NCI-H748 (cell line): ENCODE results near the gene ZNF648.
"Not testable (repeated sequence)": the region's sequence is repeated elsewhere in the genome, so short reads cannot be mapped to it uniquely, and the experiment has no call there.

Source experiments
- DNase-seq: peaks from one replicate; lab custom pipeline; 2025; ENCODE audit not compliant: unreplicated experiment; lab: John Stamatoyannopoulos, UW

ZNF648 gene, protein sequence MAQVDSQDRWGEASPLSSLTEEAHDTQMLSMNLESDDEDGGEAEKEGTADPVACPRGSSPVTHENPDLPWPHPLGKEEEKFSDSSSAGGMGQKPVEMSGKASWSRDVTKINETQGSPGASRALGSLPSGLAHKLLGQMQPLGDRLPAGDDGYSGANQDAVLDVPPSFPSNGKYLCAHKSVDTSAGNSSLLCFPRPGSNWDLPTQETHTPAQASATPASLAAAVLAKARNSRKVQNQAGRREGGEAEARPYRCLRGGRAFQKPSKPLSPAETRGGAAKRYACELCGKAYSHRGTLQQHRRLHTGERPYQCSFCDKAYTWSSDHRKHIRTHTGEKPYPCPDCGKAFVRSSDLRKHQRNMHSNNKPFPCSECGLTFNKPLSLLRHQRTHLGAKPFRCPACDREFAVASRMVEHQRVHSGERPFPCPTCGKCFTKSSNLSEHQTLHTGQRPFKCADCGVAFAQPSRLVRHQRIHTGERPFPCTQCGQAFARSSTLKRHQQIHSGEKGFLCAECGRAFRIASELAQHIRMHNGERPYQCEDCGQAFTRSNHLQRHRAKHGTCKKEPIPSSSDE

DNA sequence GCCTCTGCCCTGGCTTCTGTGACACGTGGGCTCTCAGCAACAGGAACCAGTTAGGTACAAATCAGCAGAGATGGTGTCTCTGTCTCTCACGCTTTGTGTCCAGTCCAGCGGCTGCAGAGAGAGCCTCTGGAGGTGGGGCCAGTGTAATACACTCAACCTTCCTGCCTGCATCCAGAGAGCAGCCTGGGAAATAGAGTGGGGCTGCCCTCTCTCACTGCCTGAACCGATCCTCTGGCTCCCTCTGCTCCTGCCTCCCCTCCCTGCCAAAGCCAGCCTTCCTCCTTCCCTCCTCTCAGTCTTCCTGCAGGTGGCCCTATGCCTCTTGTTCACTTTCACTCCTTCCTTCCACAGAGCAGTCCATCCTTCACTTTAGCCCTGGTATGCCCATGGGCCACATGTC lies at the start of gene ZNF648:
ZNF648 (minus strand) TSS at position 119 of the 400 bp plus-strand sequence. CDS start 3,702 bp downstream, outside the sequence.
- no peak for DNase-seq

DNA sequence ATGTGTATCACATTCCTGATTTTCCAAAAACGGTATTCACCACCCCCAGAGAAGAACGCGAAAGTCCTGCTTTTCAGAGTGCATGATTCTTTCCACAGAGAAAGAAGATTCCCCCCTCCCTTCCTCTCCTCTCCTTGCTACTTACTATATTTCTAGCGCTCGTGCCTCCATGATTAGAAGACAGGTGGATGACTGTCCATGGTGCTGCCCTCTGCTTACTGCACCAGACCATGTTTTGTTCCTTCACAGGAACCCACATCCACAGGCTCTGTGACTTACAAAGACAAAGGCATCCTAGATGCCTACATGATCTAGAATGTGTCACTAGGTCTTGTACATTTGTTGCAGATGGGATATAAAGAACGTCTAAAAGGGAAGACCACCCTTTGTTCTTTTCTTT lies 49.1 kb upstream of the ZNF648 start:
- no peak for DNase-seq

DNA sequence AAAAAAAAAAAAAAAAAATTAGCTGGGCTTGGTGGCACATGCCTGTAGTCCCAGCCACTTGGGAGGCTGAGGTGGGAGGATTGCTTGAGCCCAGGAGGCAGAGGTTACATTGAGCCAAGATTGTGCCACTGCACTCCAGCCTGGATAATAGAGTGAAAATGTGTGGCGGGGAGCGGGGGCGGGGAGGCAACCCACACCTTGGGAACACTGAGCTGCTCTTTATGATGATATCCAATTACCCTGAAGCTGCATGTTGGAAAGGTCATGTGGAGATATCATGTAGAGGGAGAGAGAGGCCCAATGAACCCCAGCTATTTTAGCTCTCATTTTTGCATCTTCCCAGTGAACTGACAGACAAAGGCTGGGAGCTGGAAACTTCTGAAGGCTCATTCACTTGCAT lies 48.3 kb upstream of the ZNF648 start:
- no peak for DNase-seq

DNA sequence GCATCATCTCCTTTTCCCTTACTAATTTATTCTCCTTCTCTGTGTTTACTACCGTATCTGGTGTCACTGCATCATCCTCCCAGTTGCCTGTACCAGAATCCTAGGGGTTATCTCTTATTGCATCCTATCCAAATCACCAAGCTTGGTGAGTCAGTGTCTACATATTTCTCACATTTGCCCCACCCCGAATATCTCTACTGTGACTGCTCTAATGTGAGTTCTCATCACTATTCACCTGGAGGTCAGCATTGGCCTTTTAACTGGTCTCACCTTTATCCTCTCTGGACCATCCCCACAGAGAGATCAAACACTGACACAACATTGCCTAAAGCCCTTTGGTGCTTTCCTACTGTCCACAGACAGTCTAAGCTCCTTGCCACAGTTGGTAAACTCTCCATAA lies 45.7 kb upstream of the ZNF648 start:
- no peak for DNase-seq

DNA sequence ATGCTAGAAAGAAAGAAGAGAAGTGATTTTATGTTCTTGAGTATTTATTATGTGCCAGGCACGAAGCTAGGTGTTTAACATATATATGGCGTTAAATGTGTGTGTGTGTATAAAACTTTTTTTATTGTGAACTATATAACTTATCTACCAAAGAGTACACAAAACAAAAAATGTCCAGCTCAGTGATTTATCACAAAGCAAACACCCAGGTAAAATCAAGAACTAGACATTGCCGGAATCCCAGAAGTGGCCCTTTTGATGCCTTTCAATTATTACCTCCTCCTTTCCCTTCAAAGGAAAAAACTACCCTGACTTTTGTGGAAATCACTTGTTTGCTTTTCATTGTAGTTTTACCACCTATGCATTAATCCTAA lies 40.5 kb upstream of the ZNF648 start:
- no peak for DNase-seq

DNA sequence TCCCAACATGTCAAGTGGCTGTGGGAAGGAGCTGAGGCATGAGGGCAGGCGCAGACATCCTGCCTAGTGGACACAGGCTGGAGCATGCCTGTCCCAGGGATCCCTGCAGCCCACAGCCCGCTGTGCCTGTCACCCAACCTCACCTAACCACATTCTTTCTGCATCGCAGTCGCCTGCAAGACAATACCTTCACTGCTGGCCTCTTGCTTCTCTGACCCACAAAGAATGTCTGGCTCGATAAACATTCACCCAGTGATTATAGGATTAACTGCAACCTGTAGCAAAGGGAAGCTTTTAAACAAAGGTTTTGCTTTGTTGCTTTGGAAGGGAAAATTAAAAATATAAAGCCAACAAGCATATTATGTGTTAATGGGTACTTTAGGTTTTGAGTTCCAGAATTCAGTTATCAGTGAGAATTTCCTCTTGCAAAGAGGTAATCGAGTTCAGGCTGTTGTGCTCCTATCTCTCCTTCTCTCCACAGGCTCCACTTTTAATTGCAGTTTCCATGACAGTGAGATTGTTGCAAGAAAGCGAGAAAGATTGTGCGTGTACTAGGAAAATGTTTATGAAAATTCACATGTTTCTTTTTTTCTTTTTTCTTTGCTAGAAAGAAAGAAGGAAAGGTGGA lies 40.0 kb upstream of the ZNF648 start:
- peak; percentile 19 for DNase-seq

DNA sequence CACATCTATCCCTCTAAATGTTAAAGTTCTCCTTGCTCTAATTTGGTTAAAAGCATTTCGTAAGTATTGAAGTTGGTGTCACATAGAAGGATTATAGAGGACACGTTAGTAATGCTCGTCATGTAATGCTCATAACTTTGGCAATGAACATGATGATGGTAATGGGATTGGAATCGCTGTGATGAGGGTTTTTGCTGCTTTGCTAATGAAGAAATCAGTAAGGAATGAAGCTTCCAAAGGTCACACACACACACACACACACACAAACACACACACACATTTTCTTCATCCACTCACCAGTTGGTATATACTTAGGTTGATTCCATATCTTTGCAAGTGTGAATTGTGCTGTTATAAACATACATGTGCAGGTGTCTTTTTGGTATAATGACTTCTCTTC lies 36.8 kb upstream of the ZNF648 start:
- DNase-seq, result no peak

DNA sequence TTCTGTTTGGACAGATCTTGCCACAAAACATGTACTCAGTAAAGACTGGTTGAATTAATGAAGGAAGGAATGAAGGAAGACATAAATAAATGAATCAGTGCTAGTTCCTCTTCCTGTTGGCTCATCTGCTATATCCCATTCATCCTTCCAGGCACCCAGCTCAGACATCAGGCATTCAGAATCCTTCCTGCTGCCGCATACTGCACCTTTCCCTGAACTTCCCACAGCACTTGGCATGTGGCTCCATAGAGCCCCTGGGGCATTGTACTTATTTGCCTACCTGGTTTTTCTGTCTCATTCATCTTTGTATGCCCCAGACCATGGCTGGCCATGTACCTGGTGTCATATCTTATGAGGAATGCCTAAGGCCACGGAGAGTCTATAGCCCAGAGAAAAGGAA lies 34.4 kb upstream of the ZNF648 start:
- DNase-seq, result no peak

DNA sequence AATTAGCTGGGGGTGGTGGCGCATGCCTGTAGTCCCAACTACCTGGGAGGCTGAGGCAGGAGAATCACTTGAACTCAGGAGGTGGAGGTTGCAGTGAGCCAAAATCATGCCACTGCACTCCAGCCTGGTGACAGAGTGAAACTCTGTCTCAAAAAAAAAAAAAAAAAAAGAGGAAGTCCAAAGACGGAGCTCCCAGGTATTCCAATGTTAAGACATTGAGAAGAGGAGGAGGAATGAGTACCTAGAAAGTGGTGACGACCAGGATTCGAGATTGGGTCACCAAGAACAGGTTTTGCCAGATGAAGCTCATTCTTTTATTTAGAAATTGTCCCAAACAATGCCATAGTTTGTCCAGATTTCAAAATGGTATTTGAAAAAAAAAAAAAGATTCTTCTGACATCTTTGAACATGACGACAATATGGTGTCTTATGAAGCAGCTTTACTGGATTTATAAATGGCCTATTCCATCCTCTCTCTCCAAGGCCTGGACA lies 33.0 kb upstream of the ZNF648 start:
- DNase-seq, result not testable (repeated sequence)

DNA sequence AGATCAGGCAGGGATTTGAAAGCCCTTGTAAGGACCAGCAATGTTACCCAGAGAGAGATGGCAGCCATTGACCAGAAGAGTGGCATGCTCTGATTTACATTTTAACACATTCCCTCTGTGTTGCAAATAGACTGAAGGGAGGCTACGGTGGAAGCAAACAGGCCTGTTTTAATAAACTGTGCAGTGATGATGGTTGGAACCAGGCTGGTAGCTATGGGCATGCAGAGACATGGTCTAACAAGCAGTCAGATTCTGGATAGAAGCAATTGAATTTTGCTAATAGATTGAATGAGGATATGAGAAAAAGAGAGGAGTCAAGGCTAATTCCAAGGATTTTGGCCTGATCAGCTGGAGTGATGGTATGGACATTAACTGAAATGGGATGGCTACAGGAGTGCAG lies 32.3 kb upstream of the ZNF648 start:
- DNase-seq, result no peak

DNA sequence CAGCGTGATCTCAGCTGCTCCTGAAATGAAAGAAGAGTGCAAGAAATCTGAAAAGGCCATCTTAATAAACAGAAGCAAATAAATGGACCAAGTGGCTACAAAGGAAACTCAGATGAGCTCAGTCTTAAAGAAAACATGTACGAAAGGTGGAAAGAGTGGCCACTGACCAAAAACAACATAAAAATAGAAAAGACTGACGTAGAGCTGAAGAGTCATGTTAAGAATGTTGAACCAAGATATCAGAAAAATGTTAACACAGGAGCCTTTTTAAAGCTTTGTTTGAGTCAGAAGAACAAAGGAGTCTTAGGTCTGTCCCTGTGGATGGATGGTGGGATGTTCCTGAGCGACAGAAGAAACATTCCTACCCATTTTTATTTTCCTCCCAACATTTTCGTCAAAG lies 30.8 kb upstream of the ZNF648 start:
- no peak for DNase-seq

DNA sequence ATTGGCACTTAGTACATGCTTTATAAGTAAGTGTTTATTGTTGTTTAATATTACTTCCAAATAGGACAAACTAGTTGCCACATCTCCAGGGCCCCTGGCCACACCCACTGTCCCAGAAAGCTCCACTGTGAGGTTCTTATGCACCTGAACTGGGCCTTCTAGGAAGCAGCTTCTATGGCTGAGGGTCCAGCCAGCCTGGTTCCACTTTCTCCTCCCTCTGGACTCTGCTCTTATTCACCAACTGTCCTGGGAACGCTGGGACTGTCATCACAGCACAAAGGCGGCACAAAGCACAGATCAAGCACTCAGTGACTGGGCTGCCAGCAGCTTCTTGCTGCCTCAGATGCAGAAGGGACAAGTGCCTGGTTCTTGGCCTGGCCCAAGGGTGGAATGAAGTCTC lies 29.6 kb upstream of the ZNF648 start:
- DNase-seq, result no peak

DNA sequence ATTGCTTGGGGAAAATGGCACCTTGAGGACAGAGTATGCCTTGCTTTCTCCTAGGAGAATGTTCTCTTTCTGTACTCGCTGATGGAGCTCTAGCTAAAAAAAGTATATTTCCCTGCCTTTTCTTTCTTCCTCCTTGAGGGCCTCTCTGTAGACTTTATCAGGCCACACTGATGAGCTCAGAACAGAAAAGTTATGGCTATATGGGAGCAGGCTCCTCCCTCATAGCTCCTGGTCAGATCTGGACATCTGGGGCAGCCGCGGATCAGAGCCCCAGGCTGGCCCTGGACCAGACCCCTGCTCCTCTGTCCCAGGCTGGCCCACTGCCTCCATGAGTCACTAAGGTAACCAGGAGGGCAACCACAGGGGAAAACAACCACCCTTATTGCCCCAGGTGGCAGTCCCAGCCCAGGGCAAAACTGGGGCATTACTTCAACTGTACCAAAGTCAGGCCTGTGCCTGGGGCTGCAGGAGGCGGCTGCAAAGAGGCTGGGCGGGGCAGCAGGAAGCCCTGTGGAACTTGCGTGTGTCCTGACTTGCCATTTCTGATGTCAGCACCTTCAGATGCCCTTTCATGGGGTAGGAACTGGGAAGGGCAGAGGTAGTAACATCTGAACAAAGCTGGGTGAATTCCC lies 26.3 kb upstream of the ZNF648 start:
- no peak for DNase-seq

DNA sequence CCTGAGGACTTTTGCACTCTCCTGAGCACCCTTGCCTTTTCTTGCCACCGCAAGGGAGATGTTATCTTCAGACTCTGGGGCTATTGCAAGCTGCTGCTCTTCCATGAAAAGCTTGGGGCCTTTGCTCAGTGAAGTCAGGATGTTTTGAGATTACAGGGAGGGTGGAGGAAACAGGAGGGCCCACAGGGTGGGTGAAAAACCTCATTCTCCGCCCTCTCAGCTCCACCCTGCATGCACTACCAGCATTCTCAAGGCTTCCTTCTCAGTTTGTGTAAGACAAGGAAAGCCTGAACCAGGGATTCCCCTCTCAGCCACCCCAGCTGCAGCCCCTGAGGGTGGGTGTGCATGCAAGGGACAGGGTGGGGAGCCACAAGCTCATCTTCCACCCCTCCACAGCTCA lies 25.8 kb upstream of the ZNF648 start:
- no peak for DNase-seq

DNA sequence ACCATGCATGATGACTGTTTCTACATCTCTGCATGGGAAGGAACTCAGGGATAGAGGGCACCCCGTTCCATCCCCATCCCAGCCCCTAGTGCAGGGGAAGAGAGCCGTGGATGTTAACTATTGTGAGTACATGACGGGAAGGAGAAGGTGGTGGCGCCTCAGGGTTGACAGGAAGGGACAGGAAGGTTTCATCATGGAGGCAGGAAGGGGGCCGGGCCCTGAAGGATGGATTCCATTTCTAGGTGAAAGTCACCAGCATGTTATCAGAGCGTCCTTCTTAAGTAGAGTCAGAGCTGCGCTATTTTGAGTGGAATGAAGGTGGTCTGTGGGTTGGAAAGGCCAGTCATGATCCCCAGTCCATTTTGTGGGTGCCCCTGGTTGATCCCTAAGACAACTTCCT lies 25.1 kb upstream of the ZNF648 start:
- DNase-seq, result no peak

DNA sequence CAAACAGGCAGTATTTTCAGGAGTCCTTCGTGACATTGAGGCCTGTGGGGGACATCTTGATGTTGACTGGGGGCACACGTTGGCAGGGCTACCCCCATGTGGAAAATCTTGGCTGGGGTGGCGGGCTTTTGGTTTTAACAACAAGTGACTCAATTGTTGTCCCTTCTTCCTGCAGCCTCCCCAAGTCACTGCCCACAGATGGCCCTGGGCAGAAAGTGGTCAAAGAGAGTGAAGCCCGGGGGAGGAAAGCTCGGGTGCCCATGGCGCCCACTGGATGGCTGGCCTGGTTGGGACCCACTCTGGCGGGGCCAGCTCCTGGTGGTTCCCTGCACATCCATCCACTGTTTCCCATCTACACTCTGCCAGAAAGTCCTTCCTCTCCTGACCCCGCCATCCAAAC lies 24.6 kb upstream of the ZNF648 start:
- DNase-seq, result no peak

DNA sequence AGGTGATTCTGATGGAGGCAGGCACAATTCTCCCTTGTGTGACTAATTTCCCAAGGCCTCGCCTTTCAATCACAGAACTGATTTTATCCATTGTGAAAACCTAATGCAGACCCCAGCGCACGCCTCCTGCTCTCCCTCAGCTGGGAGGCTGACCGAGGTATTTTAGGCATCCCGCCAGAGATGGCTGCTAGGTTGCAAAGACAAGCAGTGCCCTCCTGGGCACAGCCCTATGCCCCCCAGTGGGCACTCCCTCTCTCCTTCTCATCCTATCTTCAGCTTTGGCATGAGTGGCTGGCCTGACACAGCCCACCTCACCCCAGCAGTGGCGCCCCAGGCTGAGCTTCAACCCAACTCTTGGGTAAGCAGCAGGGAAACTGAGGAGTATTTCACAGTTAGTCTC lies 24.2 kb upstream of the ZNF648 start:
- DNase-seq, result no peak

DNA sequence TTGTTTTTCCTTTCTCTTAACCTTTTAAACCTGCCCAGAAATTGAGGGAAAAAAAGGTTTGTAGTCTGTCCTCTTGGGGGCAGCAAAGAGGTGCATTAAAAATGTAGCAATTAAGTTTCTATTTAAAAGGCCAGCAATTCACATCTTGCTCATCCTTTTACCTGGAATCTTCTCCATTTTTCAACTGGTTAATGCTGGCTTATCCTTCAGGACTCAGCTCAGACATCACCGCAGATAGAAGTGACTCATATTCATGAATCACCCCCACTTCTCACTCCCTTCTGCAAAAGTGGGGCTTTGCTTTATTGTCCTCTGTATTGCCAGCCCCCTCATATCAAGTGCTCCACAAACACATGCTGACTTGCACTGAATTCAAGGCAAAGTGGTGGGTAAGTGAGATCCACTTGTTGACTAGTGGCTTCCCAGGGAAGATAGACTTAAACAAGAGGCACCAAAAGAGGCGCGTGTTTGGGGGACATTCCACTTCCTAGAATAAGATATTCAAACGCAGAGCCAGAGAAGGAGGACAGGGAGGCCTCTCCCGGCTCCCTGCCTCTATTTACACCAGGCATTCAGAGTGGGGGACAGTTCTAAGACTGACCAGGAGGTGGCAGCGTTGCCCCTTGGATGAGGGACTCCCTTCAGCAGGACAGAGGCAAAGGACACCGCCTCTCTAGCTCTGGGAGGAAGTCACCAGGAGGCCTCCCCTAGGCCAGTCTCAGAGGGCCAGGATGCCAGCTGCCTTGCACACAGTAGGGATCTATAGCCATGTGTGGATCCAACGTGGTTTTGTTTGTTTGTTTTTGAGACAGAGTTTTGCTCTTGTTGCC lies 23.2 kb upstream of the ZNF648 start:
- DNase-seq, result peak; percentile 60

DNA sequence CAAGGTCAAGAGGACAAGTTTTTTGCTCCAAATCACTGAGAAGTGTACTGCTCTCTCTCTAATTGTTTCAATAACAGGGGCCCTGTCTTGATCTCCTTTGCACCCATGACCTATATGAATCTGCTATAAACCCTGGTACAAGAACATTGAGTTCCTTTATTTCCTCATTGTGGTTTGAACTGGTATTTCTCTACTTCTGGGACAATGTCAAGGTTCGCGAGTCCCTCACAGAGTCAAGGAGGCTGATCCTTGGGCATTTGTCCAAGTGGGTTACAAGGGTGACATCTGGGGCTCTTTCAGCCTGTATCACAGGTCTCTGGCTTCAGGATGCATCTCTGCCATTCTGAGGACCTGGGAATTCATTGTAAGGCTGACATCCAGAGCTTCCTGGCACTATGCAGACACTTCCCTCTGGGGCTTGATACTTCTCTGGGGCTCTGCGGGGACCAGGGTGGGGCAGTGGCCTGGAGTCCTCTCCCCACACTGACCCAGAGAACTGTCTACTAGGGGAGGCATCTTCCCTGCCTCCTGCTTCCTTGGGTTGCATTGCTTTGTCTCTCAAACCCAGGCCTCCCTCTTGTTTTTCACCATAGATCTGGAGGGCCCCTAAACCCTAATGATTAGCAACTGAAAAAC lies 22.5 kb upstream of the ZNF648 start:
- DNase-seq, result no peak

DNA sequence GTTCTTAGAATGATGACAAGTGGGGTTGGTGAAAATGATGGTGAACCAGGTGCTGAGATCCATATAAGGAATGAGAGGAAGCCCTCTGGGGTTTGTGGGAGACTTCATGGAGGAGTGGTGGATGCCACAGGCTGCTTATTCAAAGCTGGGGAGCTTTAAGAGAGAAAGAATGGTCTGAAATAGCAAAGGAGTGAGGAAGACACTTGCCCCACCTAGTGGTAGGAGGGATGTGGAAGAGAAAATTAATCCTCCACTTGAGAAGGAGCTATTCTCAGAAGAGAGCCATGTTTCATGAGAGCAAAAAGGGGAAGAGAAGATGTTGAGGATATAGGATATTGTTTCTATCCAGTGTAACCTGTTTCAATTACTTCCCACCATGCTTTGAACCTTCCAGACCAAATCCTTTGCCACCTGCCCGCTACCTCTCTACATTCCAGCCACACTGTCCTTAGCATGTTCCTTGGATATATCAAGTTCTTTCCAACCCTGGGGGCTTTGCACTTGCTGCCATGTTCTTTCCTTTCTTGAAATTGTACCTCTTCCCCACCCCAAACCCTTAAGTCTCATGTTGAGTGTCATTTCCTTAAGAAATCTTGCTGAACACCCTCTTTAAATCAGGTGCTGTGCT lies 19.6 kb upstream of the ZNF648 start:
- peak; percentile 34 for DNase-seq
